ENCODE measurements around the gene NAP1L4.

Gene NAP1L4

DNA sequence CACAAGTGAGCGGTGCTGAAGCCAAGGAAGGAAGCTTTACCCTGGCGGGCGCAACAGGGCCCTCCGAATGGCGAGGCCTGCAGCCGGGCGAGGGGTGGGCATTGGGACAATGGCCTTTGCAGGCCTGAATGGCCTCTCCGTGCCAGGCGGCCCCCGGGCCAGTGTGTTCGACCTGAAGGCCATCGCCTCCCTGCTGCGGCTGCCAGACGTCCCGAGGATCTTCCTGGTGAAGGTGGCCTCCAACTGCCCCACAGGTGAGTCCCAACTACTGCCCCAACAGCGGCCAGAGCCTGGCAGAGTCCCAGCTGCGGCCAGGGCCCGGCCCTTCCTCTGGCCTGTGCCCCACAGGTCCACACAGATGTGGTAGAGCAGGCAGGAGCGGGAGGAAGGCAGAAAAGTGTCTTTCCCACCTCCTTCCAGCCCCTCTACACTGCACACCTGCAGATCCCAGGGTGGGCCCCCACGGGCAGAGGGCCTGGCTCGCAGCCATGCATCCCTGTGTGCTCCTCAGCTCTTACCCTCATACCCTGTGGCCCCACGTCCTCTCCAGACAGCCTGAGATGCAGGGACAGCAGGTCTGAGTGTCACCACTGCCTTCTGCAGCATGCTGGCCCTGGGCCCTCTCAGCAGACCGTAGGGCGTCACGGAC is 74.2 kb downstream of the NAP1L4 start:
- DNase-seq (ENCODE audit: extremely low read depth, low read depth): no peak
- TF ChIP-seq, protein P1, sequence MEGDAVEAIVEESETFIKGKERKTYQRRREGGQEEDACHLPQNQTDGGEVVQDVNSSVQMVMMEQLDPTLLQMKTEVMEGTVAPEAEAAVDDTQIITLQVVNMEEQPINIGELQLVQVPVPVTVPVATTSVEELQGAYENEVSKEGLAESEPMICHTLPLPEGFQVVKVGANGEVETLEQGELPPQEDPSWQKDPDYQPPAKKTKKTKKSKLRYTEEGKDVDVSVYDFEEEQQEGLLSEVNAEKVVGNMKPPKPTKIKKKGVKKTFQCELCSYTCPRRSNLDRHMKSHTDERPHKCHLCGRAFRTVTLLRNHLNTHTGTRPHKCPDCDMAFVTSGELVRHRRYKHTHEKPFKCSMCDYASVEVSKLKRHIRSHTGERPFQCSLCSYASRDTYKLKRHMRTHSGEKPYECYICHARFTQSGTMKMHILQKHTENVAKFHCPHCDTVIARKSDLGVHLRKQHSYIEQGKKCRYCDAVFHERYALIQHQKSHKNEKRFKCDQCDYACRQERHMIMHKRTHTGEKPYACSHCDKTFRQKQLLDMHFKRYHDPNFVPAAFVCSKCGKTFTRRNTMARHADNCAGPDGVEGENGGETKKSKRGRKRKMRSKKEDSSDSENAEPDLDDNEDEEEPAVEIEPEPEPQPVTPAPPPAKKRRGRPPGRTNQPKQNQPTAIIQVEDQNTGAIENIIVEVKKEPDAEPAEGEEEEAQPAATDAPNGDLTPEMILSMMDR (IDR thresholded peaks at IDR 0.05; ENCODE audit: low read depth, low read length): no peak

DNA sequence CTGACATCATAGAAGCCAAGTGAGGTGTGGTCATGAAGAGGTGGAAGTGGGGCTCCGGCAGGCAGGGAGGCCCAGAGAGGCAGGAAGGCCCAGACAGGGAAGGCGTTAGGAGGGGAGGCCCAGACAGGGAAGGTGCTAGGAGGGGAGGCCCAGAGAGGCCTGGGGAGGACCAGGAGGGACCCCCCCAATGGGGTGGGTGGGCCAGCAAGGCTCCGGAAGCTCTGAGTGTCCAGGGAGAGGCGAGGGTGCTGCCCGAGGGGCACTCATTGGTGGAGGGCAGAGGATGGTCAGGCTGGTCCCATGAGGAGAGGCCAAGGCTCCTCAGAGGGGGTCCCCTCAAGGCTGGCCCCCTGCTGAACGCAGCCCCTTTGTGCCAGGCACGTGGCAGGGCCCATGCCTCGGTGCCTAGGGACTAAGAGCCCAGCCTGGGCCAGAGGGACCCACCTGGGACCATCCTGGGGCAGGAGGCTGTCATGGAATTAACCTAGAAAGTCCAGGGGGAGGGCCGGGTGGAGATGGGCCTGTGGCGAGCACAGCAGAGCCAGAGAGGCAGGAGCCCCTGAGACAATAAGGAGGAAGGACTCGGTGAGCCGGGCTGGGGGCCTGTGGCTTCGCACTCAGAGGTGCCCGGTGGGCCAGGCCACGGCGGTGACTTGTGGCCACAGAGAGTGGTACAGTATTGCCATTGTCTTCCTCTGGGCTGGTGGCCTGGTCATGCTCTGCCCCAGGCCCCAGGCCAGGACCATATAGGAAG is 75.1 kb downstream of the NAP1L4 start:
- DNase-seq (ENCODE audit: extremely low read depth, low read depth): no peak
- TF ChIP-seq, protein P1 (IDR thresholded peaks at IDR 0.05; ENCODE audit: low read depth, low read length): no peak

DNA sequence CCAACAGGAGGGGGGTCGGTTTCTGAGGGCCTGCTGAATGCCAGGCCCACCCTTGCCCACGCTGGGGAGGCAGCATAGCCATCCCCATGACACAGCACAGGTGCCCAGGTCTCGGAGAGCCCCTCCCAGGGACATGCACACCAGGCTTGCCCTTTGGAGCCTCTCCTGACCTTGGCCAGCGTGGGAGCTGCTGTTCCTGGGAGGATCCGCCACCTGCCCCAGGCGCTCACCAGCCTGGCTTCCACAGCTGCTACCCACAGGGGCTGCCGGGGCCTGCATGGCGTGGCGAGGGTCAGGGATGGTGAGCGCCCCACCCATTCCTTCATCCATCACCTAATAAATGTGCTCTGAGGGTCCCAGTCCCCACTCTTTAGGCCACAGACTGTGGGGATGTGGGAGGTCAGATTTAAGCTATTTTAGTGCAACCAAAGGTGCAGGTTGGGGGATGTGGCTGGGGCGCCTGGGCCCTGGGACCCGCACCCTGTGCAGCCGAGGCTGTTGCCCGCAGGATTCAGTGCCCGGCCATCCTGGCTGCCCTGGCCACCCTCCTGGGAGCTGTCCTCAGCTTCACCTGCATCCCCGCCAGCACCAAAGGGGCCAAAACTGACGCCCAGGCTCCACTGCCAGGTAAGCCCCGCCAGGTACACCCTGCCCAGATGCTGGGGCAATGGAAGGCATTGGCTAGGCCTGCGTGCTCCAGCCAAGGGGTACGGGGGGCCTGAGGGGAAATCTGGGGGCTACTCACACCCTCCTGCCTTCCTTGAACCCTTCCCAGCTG is 75.8 kb downstream of the NAP1L4 start:
- no peak for DNase-seq (ENCODE audit: extremely low read depth, low read depth)
- TF ChIP-seq, protein P1 (IDR thresholded peaks at IDR 0.05; ENCODE audit: low read depth, low read length): no peak

DNA sequence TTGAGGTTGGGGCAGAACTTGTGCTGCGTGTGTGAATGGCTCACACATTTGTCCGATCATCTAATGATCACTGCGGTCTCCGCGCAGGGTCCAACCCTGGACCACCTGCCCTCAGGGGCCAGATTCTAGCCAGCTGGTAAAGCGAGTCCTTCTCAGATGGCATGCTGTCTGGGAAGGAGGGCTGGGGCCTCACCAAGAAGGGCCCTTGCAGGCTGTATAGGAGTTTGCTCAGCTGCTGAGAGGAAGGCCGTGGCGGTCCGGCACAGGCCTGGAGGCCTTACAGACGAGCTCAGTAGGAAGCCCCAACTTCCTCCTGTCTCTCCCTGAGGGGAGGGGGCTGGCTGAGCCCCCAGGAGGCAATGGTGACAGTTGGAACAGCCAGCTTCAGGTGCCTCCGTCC is 76.7 kb downstream of the NAP1L4 start:
- no peak for DNase-seq (ENCODE audit: extremely low read depth, low read depth)
- TF ChIP-seq, protein P1 (IDR thresholded peaks at IDR 0.05; ENCODE audit: low read depth, low read length): no peak

DNA sequence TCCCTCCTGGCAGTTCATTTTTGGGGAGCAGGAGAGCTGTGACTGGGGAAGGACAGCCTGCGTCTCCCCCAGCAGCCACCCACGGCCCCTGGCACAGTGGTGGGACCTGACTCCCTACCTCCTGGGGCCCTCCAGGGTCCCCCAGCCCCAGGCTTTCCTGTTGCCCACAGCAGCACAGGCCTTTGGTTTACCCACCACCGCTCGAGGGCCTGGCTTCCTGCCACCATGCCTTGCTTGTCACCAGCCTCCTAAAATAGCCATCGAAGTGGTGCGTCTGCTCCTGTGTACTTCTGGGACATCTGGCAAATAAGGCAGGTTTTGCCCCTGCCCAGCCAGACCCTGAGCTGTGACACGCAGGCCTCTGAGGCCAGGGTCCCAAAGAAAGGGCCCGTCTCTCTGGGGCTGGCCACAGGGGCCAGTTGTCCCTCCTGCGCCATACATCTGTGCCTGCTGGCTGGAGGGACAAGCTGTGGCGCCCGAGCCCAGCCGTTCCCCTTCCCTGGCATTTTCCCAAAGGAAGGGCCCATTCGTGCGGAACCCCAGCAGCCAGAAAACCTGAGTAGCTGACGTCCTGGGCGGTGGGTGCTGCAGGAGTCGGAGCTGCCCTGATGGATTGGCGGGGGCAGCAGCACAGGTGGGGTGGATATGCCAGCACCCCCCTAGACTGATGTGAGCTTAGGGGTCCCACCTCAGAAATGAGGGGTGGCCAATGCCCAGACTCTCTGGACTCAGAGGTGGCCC is 77.5 kb downstream of the NAP1L4 start:
- TF ChIP-seq, protein P1 (IDR thresholded peaks at IDR 0.05; ENCODE audit: low read depth, low read length): no peak
- no peak for DNase-seq (ENCODE audit: extremely low read depth, low read depth)

DNA sequence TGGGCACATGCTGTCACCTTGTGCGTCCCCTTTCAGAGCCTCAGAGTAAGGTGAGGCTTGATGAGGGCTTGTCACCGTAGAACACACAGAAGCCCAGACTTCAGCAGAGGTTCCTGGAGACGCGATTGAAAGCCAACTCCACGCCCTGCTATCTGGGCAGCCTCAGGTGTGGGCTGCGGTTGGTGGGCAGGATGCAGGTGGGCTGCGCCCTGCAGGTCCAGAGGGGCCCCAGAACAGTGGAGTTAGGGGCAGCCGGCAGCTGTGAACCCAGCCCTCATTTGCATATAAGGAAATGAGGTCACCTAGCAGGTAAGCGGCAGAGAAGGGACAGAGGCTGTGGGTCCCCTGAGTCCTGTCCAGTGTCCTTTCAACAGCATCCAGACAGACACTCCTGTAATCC is 78.4 kb downstream of the NAP1L4 start:
- TF ChIP-seq, protein P1 (IDR thresholded peaks at IDR 0.05; ENCODE audit: low read depth, low read length): no peak
- DNase-seq (ENCODE audit: extremely low read depth, low read depth): no peak

Data from AG09319 (cell line).